ENCODE measurements around the gene SEZ6L2.
A peak's percentile ranks its signal among the peaks of the same experiment; 100 is the strongest.
"Not testable (repeated sequence)": the region's sequence is repeated elsewhere in the genome, so short reads cannot be mapped to it uniquely, and the experiment has no call there.

The SEZ6L2 gene

DNA sequence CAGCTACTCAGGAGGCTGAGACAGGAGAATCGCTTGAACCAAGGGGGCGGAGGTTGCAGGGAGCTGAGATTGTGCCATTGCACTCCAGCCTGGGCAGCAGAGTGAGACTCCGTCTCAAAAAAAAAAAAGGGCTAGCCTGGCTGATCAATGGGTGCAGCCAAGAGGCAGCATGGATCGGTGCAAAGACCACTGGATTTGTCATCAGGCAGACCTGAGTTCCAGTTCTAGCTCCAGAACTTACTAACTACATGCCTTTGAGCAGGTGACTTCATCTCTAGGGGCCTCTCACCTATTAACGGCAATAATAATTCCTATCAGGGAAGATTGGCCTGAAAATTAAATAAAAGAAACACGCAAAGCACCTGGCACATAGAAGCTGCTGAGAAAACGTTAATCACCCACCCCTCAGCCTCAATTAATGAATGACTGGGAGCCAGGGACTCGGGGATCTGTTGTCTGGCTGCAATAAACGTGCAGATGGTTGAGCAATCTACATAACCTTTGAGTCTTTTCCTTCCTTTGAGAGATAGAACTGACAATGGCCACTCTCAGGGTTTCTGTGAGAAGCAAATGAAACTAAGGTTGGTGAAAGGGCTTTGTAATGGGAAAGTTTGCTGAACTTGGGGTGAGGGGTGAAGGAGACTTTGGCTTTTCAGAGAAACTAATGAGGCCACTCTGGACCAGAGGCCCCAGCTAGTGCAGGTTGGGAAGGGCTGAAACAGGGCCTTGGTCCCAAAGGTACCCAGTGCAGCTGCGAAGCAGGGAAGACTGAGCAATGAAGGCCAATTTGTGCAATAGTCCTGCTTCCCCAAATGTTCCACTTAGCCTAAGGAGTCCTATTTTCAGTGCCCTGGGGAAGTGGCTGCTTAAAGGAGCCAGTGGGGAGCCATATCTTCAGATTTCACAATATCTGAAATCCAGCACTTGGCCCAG, 7.6 kb downstream of the SEZ6L2 start:
- DNase-seq (ENCODE audit: low read depth in 2 of 3, low spot score in 2 of 3) = no peak

GRCh38 chr16:29889372-29889771, 10.0 kb downstream of the SEZ6L2 start:
- DNase-seq (ENCODE audit: low read depth in 2 of 3, low spot score in 2 of 3) = not testable (repeated sequence)

DNA sequence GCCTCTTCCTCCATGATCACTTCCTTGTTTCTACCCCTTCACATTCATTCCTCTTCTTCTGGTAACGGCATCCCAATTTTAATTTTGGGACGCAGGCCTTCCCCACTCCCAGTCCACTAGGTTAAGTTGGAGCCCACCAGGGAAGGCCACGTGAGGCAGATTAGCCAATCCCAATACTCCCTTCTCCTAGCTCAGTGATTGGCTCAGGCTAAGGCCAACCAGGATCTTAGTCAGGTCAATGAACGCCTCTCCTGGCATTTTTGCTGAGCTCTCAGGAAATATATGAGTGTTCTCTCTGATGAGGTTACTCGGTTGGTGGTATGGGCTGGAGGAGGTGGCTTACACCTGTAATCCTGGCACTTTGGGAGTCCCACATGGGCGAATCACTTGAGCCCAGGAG, 15.4 kb downstream of the SEZ6L2 start:
- DNase-seq (ENCODE audit: low read depth in 2 of 3, low spot score in 2 of 3) = no peak

GRCh38 chr16:29881050-29881449, 18.3 kb downstream of the SEZ6L2 start:
- DNase-seq (ENCODE audit: low read depth in 2 of 3, low spot score in 2 of 3) = no peak

DNA sequence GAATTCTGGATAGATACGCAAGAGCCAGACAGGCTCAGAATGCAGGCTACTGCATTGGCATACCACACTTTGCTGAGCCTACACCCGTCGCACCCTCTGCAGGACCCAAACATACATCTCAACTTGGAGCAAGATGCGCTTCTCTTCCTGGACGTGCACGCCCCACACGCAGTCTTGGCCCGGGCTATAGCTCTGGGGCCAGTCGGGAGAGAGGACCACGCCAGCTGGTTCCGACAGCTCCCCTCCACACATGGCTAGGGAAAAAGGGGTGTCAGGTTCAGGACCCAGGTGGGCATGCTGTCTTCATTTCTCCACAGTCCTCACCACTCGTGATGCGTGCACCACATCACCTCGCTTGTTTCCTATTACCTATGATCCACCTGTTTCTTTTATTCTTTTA, 21.2 kb downstream of the SEZ6L2 start:
- no peak for DNase-seq (ENCODE audit: low read depth in 2 of 3, low spot score in 2 of 3)

- peak in 1 of 3 experiments; percentile 11 for DNase-seq (ENCODE audit: low read depth in 2 of 3, low spot score in 2 of 3)
Measured at GRCh38 chr16:29877266-29877961, 21.9 kb downstream of the SEZ6L2 start.

- no peak for DNase-seq (ENCODE audit: low read depth in 2 of 3, low spot score in 2 of 3)
Measured at GRCh38 chr16:29876594-29877249, 22.6 kb downstream of the SEZ6L2 start.

DNA sequence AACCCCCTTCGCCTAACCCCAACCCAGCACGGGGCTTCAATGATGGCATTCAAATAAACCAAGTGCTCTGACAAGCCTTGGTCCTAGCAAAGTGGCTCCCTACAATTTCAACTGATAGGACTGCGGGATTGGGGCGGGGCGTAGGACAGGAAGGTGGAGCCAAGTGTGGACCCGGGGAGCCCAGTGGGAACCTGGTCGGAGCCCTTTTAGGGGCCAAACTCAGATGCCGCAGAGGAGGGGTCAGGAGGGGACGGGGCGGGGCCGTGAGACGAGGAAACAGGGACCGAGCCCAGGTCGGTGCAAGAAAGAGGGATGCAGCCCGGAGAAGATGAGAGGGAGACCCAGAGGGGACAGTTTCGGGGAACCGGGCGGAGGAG, 23.1 kb downstream of the SEZ6L2 start:
- no peak for DNase-seq (ENCODE audit: low read depth in 2 of 3, low spot score in 2 of 3)

- no peak for DNase-seq (ENCODE audit: low read depth in 2 of 3, low spot score in 2 of 3)
Measured at GRCh38 chr16:29875206-29875605, 24.1 kb downstream of the SEZ6L2 start.

DNA sequence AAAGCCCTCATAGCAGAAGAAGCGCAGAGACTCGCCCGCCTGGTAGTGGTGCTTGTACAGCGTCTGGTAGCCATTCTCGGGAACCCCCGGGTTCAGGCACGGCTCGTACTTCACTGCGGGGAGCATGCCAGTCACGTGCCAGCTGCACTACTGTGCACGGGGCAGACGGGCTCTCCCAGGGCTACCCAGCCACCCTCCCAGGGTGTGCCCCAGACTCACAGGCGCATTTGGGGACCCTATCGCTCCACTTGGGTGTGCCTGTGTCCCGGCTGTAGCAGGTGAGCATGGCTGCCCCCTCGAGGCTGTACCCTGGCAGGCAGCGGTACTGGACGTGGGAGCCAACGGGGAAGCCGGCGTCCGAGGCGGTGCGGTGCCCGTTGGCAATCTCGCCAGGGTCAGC, 26.0 kb downstream of the SEZ6L2 start:
- no peak for DNase-seq (ENCODE audit: low read depth in 2 of 3, low spot score in 2 of 3)

- DNase-seq (ENCODE audit: low read depth in 2 of 3, low spot score in 2 of 3) = no peak
Measured at GRCh38 chr16:29871822-29872546, 27.4 kb downstream of the SEZ6L2 start.

- DNase-seq (ENCODE audit: low read depth in 2 of 3, low spot score in 2 of 3) = not testable (repeated sequence)
Measured at GRCh38 chr16:29869067-29869466, 30.3 kb downstream of the SEZ6L2 start.

- no peak for DNase-seq (ENCODE audit: low read depth in 2 of 3, low spot score in 2 of 3)
Measured at GRCh38 chr16:29868396-29869009, 30.8 kb downstream of the SEZ6L2 start.

DNA sequence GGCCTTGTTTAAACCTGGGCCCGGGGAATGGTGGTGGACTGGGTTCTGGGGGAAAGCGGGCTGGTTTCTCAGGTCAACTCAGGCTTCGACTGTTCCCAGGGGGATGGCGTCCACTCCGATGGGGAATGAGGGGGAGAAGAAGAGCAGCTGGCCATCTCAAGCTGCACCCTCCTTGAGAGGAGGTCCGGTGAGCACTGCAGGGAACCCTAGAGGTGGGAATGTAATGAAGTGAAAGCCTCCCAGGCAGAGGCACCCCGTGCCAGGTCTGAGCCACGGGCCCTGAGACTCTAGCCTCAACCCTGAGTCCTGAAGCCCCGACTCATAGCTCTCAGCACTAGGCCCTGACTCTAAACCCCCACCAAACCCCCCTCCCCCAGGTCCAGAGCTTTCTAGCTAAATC, 35.1 kb downstream of the SEZ6L2 start:
- DNase-seq (ENCODE audit: low read depth in 2 of 3, low spot score in 2 of 3) = no peak

GRCh38 chr16:29863669-29863984, 35.7 kb downstream of the SEZ6L2 start:
- DNase-seq (ENCODE audit: low read depth in 2 of 3, low spot score in 2 of 3) = no peak

DNA sequence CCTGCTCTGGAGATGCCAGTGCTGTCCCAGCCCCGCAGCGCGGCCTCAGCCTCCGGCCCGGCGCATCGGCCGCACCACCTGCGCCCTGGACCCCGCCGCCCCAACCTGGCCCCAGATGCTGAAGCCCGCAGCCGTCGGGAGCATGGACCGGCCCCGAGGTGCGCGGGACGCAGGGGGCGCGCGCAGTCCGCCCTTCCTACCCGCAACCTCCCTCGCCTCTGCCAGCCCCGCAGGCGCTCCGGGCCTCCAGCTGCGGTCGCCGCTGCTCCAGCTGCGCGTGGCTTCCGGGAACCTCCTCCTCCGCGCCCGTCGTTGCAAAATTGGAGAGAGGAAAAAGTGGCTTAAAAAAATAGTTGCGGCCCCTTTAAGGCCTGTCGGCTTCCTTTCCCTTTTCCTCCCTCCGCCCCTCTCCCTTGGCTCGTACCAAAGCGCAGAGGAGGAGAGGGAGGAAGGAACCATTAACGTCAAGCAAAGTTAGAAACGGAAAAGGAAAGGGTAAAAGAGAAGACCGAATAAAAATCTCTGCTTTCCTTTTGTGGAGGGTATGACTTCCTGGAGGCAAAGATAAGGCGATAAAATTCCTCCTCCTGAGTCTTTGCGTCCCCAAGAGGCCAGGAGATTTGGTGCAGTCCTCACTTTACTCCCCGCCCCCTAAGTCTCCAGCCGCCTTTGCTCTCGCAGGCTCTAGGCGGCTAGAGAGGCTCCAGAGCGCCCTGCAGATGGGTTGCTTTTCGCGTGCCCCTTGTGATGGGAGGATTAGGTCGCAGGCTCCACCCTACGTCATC, 36.3 kb downstream of the SEZ6L2 start, which contains the start of gene CDIPT:
Gene CDIPT (minus strand): TSS at position 343 of the 785 bp plus-strand sequence. CDS start 369 bp downstream, outside the sequence.
- peak; percentile 70 to 79 (median 78) for DNase-seq (ENCODE audit: low read depth in 2 of 3, low spot score in 2 of 3)

GRCh38 chr16:29862383-29862883, 36.9 kb downstream of the SEZ6L2 start:
- DNase-seq (ENCODE audit: low read depth in 2 of 3, low spot score in 2 of 3) = no peak

GRCh38 chr16:29860218-29860617, 39.1 kb downstream of the SEZ6L2 start:
- no peak for DNase-seq (ENCODE audit: low read depth in 2 of 3, low spot score in 2 of 3)

DNA sequence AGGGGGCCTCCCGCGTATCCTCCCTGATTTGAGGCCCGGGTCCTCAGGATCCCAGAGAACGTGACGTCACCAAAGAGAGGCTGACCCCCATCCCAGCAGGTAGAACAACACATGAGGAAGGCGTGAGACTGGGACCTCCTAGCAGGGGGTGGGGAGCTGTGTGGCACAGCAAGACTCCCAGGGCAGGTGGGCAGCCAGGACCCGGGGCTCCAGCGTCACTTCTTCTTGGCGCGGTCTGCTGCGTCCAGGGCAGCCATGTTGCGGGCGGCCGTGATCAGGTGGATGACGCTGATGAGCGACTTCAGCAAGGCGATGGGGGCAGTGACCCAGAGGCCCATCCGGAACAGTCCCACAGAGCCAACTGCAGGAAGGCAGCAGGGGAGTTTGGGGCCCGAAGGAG, 40.4 kb downstream of the SEZ6L2 start:
- DNase-seq (ENCODE audit: low read depth in 2 of 3, low spot score in 2 of 3) = no peak

Data from activated CD8-positive, alpha-beta memory T cell treated with anti-CD3 and anti-CD28 coated beads for 48 hours (primary cell).